Stimulated activated CD8-positive, alpha-beta memory T cell treated with anti-CD3 and anti-CD28 coated beads, Interleukin-12 subunit alpha, Interleukin-12 subunit beta, amount 100 ng/mL, for 24 hours (primary cell): ENCODE results near the gene ABHD12.

ENCODE experiments used
- DNase-seq: peaks from one replicate; pipeline ENCODE4 v3.0.0-alpha.2; 2020; ENCODE audit errors: extremely low read depth

The ABHD12 gene

GRCh38 chr20:25382704-25383370, 7.8 kb downstream of the ABHD12 start:
- no peak for DNase-seq

- no peak for DNase-seq
Measured at GRCh38 chr20:25380945-25381614, 9.6 kb downstream of the ABHD12 start.

- DNase-seq, result no peak
Measured at GRCh38 chr20:25378884-25379733, 11.5 kb downstream of the ABHD12 start.

GRCh38 chr20:25378189-25378883, 12.3 kb downstream of the ABHD12 start:
- no peak for DNase-seq

GRCh38 chr20:25376886-25377285, 13.7 kb downstream of the ABHD12 start:
- DNase-seq, result no peak

- DNase-seq, result no peak
Measured at GRCh38 chr20:25376236-25376635, 14.4 kb downstream of the ABHD12 start.

GRCh38 chr20:25374842-25375241, 15.8 kb downstream of the ABHD12 start:
- no peak for DNase-seq

GRCh38 chr20:25372584-25373336, 17.9 kb downstream of the ABHD12 start:
- DNase-seq, result no peak

- DNase-seq, result no peak
Measured at GRCh38 chr20:25369971-25370370, 20.7 kb downstream of the ABHD12 start.

GRCh38 chr20:25369529-25369928, 21.1 kb downstream of the ABHD12 start:
- no peak for DNase-seq

GRCh38 chr20:25368976-25369375, 21.7 kb downstream of the ABHD12 start:
- DNase-seq, result no peak

- DNase-seq, result no peak
Measured at GRCh38 chr20:25368526-25368925, 22.1 kb downstream of the ABHD12 start.

GRCh38 chr20:25364879-25365699, 25.5 kb downstream of the ABHD12 start:
- no peak for DNase-seq

GRCh38 chr20:25364180-25364788, 26.4 kb downstream of the ABHD12 start:
- no peak for DNase-seq

- DNase-seq, result no peak
Measured at GRCh38 chr20:25361287-25361683, 29.4 kb downstream of the ABHD12 start.

- no peak for DNase-seq
Measured at GRCh38 chr20:25360631-25361286, 29.9 kb downstream of the ABHD12 start.

- DNase-seq, result no peak
Measured at GRCh38 chr20:25356271-25356933, 34.2 kb downstream of the ABHD12 start.

- DNase-seq, result no peak
Measured at GRCh38 chr20:25355866-25356265, 34.8 kb downstream of the ABHD12 start.

- DNase-seq, result no peak
Measured at GRCh38 chr20:25355011-25355595, 35.5 kb downstream of the ABHD12 start.
